K562 (cell line): ENCODE data around the gene ADAT3. TPM values are rescaled to one million over a fixed set of nuclear protein-coding genes. Genes with fewer than 3 reads are reported as not detected.
A peak's percentile ranks its signal among the peaks of the same experiment; 100 is the strongest.
"Not testable (repeated sequence)": the region's sequence is repeated elsewhere in the genome, so short reads cannot be mapped to it uniquely, and the experiment has no call there.

ENCODE experiments used
- ATAC-seq: fragments of 200-7000 bp; cut with Tn5 transposase; 3 replicates; pipeline ENCODE4 v1.9.1; 2020; ENCODE audit warnings: moderate library complexity
- BruUV-seq: library from RNA; stranded (reverse); fragments of 400-500 nt; replicated peaks from 2 replicates; lab custom pipeline; 2021; lab: Mats Ljungman, UMichigan
- CTCF ChIA-PET: fragments of 300-600 bp; formaldehyde crosslinking; extraction: SDS; loops from one replicate; lab custom pipeline; 2021; ENCODE audit warnings: low intra/inter-chr PET ratio; lab: Yijun Ruan, JAX
- POLR2A ChIA-PET: fragments of 300-600, 350-650 bp; sonication (Branson Sonifier 250); formaldehyde crosslinking; extraction: SDS; loops from one replicate; lab custom pipeline; 2021; ENCODE audit warnings: antibody characterized with exemption, inconsistent platforms; lab: Yijun Ruan, JAX
- DNase-seq, 4 experiments: peaks; one replicate each; pipeline versions ENCODE4 v3.0.0 to v3.0.0-alpha.2; 2011 to 2018; ENCODE audit warnings: low spot score in 3 of 4, mixed read lengths in 3 of 4; ENCODE audit errors: extremely low read depth in 1 of 4
- FAIRE-seq: peaks from 2 replicates; lab custom pipeline; 2011; peaks lifted over from hg19 to GRCh38; lab: Jason Lieb, UNC
- H2AFZ ChIP-seq: 2 replicates; pipeline ENCODE4 v1.6.0; 2011; ENCODE audit warnings: low read depth, low read length, control low read depth, inconsistent platforms
- H3K27ac ChIP-seq: fragments of 200-600 bp; 3 replicates; pipeline ENCODE4 v1.8.0; 2011; ENCODE audit warnings: low read depth, mild to moderate bottlenecking, control low read depth, inconsistent platforms, low read length, moderate library complexity, mixed read lengths; ENCODE audit errors: extremely low read depth
- H3K27me3 ChIP-seq, 2 experiments: fragments of 300-600 bp in 1 of 2; 2 replicates in 1 of 2; 3 replicates in 1 of 2; pipeline versions ENCODE4 v1.6.0 to v1.8.0; 2011; ENCODE audit warnings: inconsistent platforms in 2 of 2, low read length in 2 of 2, mild to moderate bottlenecking in 1 of 2, mixed read lengths in 1 of 2, moderate library complexity in 1 of 2; ENCODE audit not compliant: control insufficient read depth in 2 of 2, insufficient read depth in 2 of 2
- H3K36me3 ChIP-seq: fragments of 300-600 bp; 3 replicates; pipeline ENCODE4 v1.8.0; 2011; ENCODE audit warnings: mild to moderate bottlenecking, low read length, inconsistent platforms; ENCODE audit not compliant: control insufficient read depth, insufficient read depth
- H3K4me1 ChIP-seq, 2 experiments: fragments of 200-600 bp in 1 of 2; replicated peaks in 1 of 2; 2 replicates in 1 of 2; 3 replicates in 1 of 2; pipeline versions ENCODE4 v1.5.1 to v1.8.0; 2011; ENCODE audit warnings: inconsistent platforms in 2 of 2, low read length in 2 of 2, mild to moderate bottlenecking in 1 of 2, mixed read lengths in 1 of 2, moderate library complexity in 1 of 2; ENCODE audit not compliant: control insufficient read depth in 2 of 2, insufficient read depth in 2 of 2
- H3K4me2 ChIP-seq: 2 replicates; pipeline ENCODE4 v1.6.1; 2011; ENCODE audit warnings: low read length, control low read depth, inconsistent platforms, mixed read lengths; ENCODE audit not compliant: insufficient read depth
- H3K4me3 ChIP-seq: fragments of 200-600 bp; sonication (generic), shearing (Covaris generic); 2 replicates; pipeline ENCODE4 v1.5.1; 2016; ENCODE audit warnings: control low read depth, inconsistent platforms
- H3K79me2 ChIP-seq: fragments of 200-600 bp; 3 replicates; pipeline ENCODE4 v1.8.0; 2011; ENCODE audit warnings: low read length, inconsistent platforms; ENCODE audit not compliant: control insufficient read depth, insufficient read depth
- H3K9ac ChIP-seq, 2 experiments: 2 replicates each; pipeline versions ENCODE4 v1.6.0 to v1.6.1; 2011; ENCODE audit warnings: low read depth in 2 of 2, low read length in 2 of 2, control low read depth in 1 of 2, inconsistent platforms in 1 of 2, mild to moderate bottlenecking in 1 of 2, mixed read lengths in 1 of 2; ENCODE audit not compliant: insufficient read depth in 1 of 2
- H3K9me1 ChIP-seq: one replicate; pipeline ENCODE4 v1.6.0; 2011; ENCODE audit warnings: inconsistent platforms, mild to moderate bottlenecking, low read length, moderate library complexity; ENCODE audit not compliant: control insufficient read depth, insufficient read depth
- H3K9me3 ChIP-seq: replicated peaks from 2 replicates; pipeline ENCODE4 v1.5.1; 2011; ENCODE audit warnings: low read depth, low read length, inconsistent platforms; ENCODE audit not compliant: control insufficient read depth, insufficient read depth
- H4K20me1 ChIP-seq: replicated peaks from 2 replicates; pipeline ENCODE4 v1.6.1; 2011; ENCODE audit warnings: low read length, inconsistent platforms, mixed read lengths; ENCODE audit not compliant: control insufficient read depth, insufficient read depth
- CTCF ChIP-seq, 3 experiments: IDR thresholded peaks in 2 of 3; conservative IDR thresholded peaks in 1 of 3; 2 replicates each; pipeline ENCODE4 v1.5.1; 2011 to 2012; ENCODE audit warnings: low read length in 3 of 3, mild to moderate bottlenecking in 3 of 3, control low read depth in 2 of 3, improper control_type of control experiment in 1 of 3, inconsistent platforms in 1 of 3, low read depth in 1 of 3, mixed read lengths in 1 of 3, moderate library complexity in 1 of 3; ENCODE audit not compliant: insufficient read depth in 2 of 3
- HLTF ChIP-seq: fragments of 450-650 bp; IDR thresholded peaks from 2 replicates; pipeline ENCODE4 v1.6.1; 2016
- RAD21 ChIP-seq, 2 experiments: fragments of 250-450 bp in 1 of 2; fragments of 450-650 bp in 1 of 2; sonication (Bioruptor Pico) in 1 of 2; formaldehyde crosslinking in 1 of 2; IDR thresholded peaks in 1 of 2; conservative IDR thresholded peaks in 1 of 2; 2 replicates each; pipeline versions ENCODE4 v1.4.0 to v1.8.0; 2020 to 2022; ENCODE audit warnings: mild to moderate bottlenecking in 2 of 2, moderate library complexity in 1 of 2
- THRAP3 ChIP-seq: fragments of 450-650 bp; IDR thresholded peaks from 2 replicates; pipeline ENCODE4 v1.6.1; 2016; ENCODE audit warnings: mild to moderate bottlenecking, inconsistent platforms, borderline replicate concordance
- WGBS: fragments of 100-300 bp; shearing (Covaris generic); methylation state at CpG from one replicate; pipeline ENCODE4 v1.1.6; 2016; ENCODE audit warnings: low coverage, mixed read lengths; ENCODE audit not compliant: insufficient coverage; ENCODE audit errors: missing lambda C conversion rate; 5-methylcytosine and 5-hydroxymethylcytosine counted together
- in situ Hi-C: fragments of 300-500 bp; cut with MboI; formaldehyde crosslinking; loops from 4 replicates; pipeline ENCODE4 v1.15.0; 2018; ENCODE audit warnings: inconsistent platforms, mixed read lengths
- intact Hi-C: fragments of 100-400 bp; cut with micrococcal nuclease; formaldehyde crosslinking; loops from 2 replicates; pipeline ENCODE4 v1.14.2; 2022
- polyA plus RNA-seq, 8 experiments: library from polyadenylated mRNA; depleted of rRNA in 4 of 8; stranded (reverse) in 5 of 8; unstranded in 3 of 8; fragments of >200 nt; fragmentation: Nextera tagmentation in 2 of 8; fragmentation: Illumina TruSeq in 1 of 8; extraction: Ambion mirVana in 2 of 8; extraction: Trizol in 1 of 8; gene quantifications; 2 replicates each; pipeline versions ENCODE4 v1.2.1 to v1.2.3, GENCODE V29; 2011 to 2014; ENCODE audit warnings: inconsistent platforms in 1 of 8, missing spikeins in 1 of 8
- total RNA-seq, 7 experiments: library from RNA; depleted of rRNA in 6 of 7; stranded (reverse); fragments of >200 nt in 6 of 7; fragmentation: Illumina TruSeq in 2 of 7; extraction: Trizol in 2 of 7; gene quantifications; 2 replicates each; pipeline versions ENCODE4 v1.2.1 to v1.2.3, GENCODE V29; 2011 to 2021; ENCODE audit warnings: low replicate concordance in 1 of 7
- TF ChIP-seq, protein P1 (sequence below): fragments of 450-650 bp; IDR thresholded peaks from 2 replicates; pipeline ENCODE4 v1.6.1; 2017; ENCODE audit warnings: antibody characterized with exemption, mild to moderate bottlenecking
- TF ChIP-seq, protein P2 (sequence below): fragments of 250-450 bp; sonication (Bioruptor Pico); IDR thresholded peaks from 2 replicates; pipeline ENCODE4 v1.9.0; 2021; ENCODE audit warnings: mild to moderate bottlenecking, inconsistent platforms
- TF ChIP-seq, protein P3 (sequence below): fragments of 250-450 bp; sonication (Bioruptor Pico); IDR thresholded peaks from 2 replicates; pipeline ENCODE4 v1.8.0; 2022; ENCODE audit warnings: inconsistent platforms

Gene ADAT3
- total and polyA plus RNA-seq, 9 of the 15 experiments (the other 6 are each of a cell fraction or from before 2014, with no cell fraction given): 0.67 to 15.6 (median 7.8) TPM; not detected in 4

GRCh38 chr19:1876496-1877279 lies 28.5 kb upstream of the ADAT3 start:
- H3K27ac ChIP-seq: peak overlapping the region; percentile 94
- H3K9ac ChIP-seq: peak overlapping the region; percentile 95 to 99
- H4K20me1 ChIP-seq, in situ Hi-C loops, FAIRE-seq, DNase-seq, BruUV-seq, H3K9me3 ChIP-seq, CTCF ChIA-PET, intact Hi-C loops, H3K9me1 ChIP-seq, H3K27me3 ChIP-seq: not testable (repeated sequence)
- H2AFZ ChIP-seq: peak overlapping the region; percentile 86
- peaks cover 57% of the 10 kb centered on the region for H3K79me2 ChIP-seq
- peak; percentile 32 for ATAC-seq
- peaks cover 27% of the 10 kb centered on the region; the same call in 2 of the 3 replicates for H3K36me3 ChIP-seq
- WGBS: 63% methylated on average over 31 of the region's 53 CpGs
- H3K4me3 ChIP-seq: peak overlapping the region; percentile 100
- H3K4me2 ChIP-seq: peak overlapping the region; percentile 97
- H3K4me1 ChIP-seq: peaks cover 28 to 54% of the 10 kb centered on the region in 2 experiments
- POLR2A ChIA-PET: interaction anchor here (0.7 to 2.3 kb wide), 5 partner anchors 11 to 44 kb away, joined by 3 to 24 read pairs (median 4); no protein-coding TSS in a partner anchor
- TF ChIP-seq, protein P1, sequence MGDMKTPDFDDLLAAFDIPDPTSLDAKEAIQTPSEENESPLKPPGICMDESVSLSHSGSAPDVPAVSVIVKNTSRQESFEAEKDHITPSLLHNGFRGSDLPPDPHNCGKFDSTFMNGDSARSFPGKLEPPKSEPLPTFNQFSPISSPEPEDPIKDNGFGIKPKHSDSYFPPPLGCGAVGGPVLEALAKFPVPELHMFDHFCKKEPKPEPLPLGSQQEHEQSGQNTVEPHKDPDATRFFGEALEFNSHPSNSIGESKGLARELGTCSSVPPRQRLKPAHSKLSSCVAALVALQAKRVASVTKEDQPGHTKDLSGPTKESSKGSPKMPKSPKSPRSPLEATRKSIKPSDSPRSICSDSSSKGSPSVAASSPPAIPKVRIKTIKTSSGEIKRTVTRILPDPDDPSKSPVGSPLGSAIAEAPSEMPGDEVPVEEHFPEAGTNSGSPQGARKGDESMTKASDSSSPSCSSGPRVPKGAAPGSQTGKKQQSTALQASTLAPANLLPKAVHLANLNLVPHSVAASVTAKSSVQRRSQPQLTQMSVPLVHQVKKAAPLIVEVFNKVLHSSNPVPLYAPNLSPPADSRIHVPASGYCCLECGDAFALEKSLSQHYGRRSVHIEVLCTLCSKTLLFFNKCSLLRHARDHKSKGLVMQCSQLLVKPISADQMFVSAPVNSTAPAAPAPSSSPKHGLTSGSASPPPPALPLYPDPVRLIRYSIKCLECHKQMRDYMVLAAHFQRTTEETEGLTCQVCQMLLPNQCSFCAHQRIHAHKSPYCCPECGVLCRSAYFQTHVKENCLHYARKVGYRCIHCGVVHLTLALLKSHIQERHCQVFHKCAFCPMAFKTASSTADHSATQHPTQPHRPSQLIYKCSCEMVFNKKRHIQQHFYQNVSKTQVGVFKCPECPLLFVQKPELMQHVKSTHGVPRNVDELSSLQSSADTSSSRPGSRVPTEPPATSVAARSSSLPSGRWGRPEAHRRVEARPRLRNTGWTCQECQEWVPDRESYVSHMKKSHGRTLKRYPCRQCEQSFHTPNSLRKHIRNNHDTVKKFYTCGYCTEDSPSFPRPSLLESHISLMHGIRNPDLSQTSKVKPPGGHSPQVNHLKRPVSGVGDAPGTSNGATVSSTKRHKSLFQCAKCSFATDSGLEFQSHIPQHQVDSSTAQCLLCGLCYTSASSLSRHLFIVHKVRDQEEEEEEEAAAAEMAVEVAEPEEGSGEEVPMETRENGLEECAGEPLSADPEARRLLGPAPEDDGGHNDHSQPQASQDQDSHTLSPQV: peak; percentile 24; the same call in 1 of the 2 replicates
- TF ChIP-seq, protein P2, sequence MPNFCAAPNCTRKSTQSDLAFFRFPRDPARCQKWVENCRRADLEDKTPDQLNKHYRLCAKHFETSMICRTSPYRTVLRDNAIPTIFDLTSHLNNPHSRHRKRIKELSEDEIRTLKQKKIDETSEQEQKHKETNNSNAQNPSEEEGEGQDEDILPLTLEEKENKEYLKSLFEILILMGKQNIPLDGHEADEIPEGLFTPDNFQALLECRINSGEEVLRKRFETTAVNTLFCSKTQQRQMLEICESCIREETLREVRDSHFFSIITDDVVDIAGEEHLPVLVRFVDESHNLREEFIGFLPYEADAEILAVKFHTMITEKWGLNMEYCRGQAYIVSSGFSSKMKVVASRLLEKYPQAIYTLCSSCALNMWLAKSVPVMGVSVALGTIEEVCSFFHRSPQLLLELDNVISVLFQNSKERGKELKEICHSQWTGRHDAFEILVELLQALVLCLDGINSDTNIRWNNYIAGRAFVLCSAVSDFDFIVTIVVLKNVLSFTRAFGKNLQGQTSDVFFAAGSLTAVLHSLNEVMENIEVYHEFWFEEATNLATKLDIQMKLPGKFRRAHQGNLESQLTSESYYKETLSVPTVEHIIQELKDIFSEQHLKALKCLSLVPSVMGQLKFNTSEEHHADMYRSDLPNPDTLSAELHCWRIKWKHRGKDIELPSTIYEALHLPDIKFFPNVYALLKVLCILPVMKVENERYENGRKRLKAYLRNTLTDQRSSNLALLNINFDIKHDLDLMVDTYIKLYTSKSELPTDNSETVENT: 0 out of 2 replicates have a peak, but pooled peaks have one; percentile 7
- TF ChIP-seq, protein P3, sequence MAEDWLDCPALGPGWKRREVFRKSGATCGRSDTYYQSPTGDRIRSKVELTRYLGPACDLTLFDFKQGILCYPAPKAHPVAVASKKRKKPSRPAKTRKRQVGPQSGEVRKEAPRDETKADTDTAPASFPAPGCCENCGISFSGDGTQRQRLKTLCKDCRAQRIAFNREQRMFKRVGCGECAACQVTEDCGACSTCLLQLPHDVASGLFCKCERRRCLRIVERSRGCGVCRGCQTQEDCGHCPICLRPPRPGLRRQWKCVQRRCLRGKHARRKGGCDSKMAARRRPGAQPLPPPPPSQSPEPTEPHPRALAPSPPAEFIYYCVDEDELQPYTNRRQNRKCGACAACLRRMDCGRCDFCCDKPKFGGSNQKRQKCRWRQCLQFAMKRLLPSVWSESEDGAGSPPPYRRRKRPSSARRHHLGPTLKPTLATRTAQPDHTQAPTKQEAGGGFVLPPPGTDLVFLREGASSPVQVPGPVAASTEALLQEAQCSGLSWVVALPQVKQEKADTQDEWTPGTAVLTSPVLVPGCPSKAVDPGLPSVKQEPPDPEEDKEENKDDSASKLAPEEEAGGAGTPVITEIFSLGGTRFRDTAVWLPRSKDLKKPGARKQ (CRISPR knock-in tag): peak; percentile 81; the same call in 1 of the 2 replicates
- TF ChIP-seq HLTF (0 out of 2 replicates have a peak, but pooled peaks have one; percentile 3), THRAP3 (0 out of 2 replicates have a peak, but pooled peaks have one; percentile 43), RAD21 (CRISPR knock-in tag; conservative IDR thresholded peaks at IDR 0.05 in 1 of 2, IDR thresholded peaks at IDR 0.05 in 1 of 2) (peak in 1 of 2 experiments; percentile 44; a peak in 1 of 4 replicates), CTCF (IDR thresholded peaks at IDR 0.05 in 2 of 3, conservative IDR thresholded peaks at IDR 0.05 in 1 of 3; ENCODE audit: insufficient read depth in 2 of 3, low read depth in 1 of 3, low read length in 3 of 3) (peak in 2 of 3 experiments; percentile 33 to 35; a peak in 4 of 6 replicates)
